Fibroblast of skin of abdomen (primary cell): Measurements from ENCODE around the gene BCL10.

ENCODE experiments used
- DNase-seq: peaks from one replicate; pipeline ENCODE4 v3.0.0-alpha.2; 2013

BCL10 gene

DNA sequence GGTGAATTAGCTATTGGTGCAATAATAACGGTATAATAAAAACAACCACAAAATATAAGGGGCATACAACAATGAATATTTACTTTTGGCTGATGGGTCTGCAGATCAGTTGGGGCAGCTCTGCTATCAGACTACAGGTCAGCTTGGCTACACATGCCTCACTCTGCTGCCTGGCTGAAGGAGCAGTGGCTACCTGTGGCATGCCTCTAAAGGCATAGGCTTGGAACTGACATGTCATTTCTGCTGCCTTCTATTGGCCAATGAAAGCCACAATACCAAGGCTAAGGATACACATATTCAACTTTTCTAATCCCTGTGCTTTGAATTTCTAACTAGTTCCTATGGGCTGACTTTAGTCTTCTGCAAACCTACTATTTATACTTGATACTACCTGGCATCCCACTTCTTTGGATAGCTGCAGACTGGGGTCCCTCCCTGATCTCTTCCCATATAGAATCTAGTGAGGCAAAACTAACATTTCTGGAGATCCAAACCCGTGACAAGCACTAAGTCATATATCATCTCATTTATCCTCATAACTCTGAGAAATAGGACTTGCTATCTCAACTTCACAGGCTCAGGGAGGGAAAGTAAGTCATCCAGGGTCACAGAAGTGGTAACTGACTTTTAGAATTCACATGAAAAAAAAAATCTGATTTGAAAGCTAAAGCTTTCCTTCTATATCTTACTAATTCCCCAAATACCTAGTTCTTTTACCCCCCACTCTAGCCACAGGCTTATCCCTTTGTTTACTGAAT is 56.4 kb downstream of the BCL10 start:
- DNase-seq = no peak

DNA sequence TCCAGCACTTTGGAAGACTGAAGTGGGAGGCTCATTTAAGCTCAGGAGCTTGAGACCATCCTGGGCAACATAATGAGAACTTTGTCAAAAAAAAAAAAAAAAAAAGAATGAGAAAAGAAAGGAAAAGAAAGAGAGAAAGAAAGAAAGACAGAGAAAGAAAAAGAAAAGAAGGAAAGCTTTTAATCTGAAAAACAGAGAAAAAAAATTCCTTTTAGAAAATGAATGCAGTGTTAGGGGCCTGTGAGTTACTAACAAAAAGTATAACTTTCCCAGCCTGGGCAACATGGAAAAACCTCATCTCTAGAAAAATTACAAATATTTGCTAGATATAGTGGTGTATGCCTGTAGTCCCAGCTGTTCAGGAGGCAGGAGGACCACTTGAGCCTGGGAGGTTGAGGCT is 59.7 kb downstream of the BCL10 start:
- no peak for DNase-seq
